HG03025 (cell line): Measurements from ENCODE around the gene DUSP7.

Experiments used
- ATAC-seq: cut with Tn5 transposase; IDR thresholded peaks from one replicate; pipeline ENCODE4 v1.9.1; 2021; ENCODE audit warnings: mild to moderate bottlenecking, moderate library complexity; ENCODE audit not compliant: unreplicated experiment, low FRiP score

The DUSP7 gene

DNA sequence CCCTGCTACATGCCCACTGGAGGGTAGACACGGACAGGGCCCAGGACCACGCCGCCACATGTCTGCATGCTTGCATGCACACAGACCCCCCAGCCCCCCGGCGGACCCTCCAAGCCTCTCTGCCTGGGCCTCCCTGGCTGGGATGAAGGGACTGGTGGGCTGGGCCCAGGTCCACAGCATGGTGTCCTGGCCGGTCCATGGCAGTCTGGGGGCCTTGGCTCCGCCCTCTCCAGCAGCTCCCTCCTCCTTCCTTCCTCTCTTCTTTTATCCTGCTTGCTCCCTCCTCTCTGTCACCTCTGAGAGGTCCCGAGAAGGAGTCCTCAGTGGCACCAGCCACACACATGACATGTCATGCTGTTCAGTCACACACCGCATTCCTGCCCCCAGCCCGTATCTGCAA is 24.5 kb downstream of the DUSP7 start:
- ATAC-seq = no peak

DNA sequence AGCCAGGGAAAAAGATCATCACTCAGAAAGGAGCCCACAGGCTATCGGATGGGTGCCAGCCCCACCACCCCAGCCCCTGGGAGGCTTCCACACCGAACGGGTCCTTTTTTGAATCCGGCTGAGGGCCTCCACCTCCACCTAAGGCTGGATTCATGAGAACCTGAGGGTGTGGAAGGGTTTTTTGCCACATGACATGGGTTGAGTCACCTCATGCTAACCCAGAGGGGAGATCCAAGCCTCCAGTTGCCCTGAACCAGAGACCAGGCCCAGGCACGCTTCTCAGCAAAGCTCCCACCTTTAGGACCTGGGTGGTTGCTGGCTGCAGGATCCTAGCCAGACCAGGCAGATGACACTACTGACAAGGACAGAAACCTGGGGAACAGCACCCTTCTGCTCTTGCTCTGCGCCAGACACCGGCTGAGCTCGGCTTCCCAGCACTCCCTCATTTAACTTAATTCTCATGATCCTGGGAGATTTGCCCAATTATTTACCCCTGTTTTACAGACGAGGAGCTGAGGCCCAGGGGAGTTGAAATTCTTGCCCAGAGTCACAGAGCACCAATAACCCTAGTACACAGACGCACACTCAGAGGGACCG is 25.6 kb downstream of the DUSP7 start:
- ATAC-seq = no peak

DNA sequence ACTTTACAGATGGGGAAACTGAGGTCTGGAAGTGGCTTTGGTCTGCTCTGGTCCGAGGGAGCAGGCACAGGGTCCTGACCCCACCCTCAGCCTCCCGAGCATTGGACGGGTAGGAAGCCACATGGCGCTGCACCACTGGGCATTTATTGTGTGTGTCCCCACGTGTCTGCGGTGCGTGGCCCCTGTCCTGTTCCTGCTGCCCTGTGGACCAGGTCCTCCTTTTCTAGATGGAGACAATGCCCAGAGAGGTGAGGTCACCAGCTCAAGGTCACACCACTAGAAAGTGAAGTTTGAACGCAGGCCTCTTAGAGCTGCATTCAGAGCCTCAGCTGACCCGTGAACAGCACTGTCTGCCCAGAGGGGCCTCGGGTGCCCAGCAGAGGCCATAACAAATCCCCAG is 26.8 kb downstream of the DUSP7 start:
- no peak for ATAC-seq

DNA sequence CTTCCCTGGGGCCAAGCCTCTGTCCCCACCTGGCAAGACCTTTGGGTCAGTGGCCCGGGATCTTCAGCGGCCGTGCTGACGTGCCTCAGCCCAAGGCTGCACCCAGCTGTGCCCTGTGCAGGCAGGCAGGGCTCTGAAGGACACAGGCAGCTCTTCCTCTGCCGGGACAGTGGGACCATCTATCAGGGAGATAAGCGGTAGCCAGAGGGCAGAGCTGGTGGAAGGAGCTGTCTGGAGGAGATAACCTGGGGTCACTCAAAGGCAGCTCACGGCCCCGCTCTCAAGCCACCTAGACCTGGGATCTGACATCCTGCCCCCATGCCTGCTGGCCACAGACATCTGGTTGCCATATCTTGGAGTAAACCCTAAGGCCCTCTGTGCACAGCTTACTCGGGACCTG is 27.3 kb downstream of the DUSP7 start:
- no peak for ATAC-seq

- no peak for ATAC-seq
Measured at GRCh38 chr3:52028572-52028971, 27.8 kb downstream of the DUSP7 start.

DNA sequence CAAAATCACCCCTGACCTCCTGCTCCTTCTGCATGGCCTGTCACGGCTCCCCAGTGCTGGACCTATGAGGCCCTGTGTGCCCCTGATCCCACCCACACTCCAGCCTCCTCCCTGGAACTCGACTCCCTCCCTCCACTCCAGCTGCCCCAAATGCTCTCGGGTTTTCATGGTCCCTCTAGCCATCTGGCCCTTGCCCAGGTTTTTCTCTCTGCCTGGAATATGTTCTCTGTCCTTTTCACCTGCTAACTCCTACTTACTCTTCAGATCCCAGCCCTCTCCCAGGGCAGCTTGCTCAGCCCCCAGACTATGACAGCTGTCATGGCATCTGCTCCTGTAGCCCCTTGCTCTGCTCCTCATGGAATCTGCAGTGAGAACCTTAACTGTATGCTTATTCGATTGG is 30.3 kb downstream of the DUSP7 start:
- no peak for ATAC-seq

- no peak for ATAC-seq
Measured at GRCh38 chr3:52025453-52025852, 30.9 kb downstream of the DUSP7 start.

- ATAC-seq = no peak
Measured at GRCh38 chr3:52024765-52025452, 31.5 kb downstream of the DUSP7 start.

DNA sequence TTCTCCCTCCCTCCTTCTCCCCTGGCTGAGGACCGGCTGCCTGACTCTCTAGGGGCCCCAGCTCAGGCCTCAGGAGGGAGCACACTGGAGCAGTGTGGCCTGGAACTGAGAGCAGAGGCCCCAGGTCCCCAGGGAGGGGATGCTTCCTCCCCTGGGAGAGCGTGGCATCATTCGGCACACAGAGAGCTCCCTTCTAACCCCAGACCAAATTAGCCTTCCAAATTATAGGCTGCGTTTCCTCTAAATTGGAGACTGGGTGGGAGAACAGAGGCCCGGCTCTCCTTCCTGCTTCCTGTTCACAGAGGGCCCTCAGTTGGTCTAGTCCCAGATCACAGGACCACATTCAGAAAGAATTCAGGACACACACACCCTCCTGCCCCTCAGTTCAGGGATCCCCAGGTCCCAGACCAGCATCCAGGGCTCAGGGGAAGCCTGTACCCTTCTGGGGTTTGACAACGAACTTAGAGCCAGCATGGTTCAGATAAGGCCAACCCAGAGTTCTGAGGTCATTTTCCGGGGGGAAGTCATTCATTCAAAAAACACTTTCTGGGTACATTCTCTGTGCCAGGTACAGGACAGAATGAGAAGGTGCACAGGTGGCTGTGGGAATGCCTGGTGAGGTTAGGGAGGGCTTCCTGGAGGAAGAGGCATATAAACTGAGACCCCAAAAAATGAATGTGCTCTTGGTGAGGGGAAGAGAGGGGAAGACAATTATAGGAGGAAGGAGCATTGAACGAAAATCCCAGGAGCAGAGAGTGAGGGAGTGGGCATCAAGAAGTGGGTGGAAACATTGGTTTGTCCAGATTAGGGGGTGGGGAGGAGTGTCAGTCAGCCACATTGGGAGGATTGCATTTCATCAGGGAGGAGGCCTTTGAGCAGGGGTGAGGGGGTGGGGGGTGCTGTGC is 32.3 kb downstream of the DUSP7 start:
- ATAC-seq = no peak

- ATAC-seq = no peak
Measured at GRCh38 chr3:52023101-52023770, 33.1 kb downstream of the DUSP7 start.

DNA sequence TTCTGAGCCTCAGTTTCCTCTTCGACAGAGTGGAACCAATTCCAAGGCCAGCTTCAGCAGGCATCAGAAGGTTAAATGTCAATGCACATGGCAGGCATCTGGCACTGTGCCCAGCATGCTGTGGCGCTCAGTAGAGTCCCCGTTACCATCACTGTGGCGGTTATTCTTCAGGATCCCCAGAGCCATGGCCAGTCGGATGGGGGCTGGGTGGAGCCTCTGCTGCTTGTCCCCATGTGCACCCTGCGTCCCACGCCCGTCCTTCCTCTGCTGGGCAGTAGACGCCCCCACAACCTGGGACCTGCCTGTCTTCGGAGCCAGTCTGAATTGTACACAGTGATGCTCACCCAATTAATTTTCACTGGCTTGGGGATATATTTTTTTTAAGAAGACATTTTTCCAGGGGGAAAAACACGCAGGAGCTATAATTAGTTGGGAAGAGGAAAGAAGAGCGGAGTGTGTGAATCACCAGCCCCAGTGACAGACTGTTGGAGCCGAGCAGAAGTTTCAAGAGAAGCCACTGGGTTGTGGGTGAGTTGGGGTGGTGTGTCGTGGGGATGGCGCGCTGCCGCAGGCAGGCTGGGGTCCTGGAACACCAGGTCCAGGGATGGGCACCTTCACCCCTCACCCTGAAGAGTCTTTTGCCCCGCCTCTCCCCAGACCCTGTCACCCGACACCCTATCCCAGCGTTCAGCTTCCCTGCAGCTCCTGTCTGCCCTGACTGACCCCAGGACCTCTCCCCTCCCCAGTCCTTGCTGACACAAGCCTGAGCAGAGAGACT is 33.9 kb downstream of the DUSP7 start:
- no peak for ATAC-seq

- no peak for ATAC-seq
Measured at GRCh38 chr3:52021489-52022268, 34.7 kb downstream of the DUSP7 start.

GRCh38 chr3:52020796-52021195 is 35.6 kb downstream of the DUSP7 start:
- no peak for ATAC-seq

DNA sequence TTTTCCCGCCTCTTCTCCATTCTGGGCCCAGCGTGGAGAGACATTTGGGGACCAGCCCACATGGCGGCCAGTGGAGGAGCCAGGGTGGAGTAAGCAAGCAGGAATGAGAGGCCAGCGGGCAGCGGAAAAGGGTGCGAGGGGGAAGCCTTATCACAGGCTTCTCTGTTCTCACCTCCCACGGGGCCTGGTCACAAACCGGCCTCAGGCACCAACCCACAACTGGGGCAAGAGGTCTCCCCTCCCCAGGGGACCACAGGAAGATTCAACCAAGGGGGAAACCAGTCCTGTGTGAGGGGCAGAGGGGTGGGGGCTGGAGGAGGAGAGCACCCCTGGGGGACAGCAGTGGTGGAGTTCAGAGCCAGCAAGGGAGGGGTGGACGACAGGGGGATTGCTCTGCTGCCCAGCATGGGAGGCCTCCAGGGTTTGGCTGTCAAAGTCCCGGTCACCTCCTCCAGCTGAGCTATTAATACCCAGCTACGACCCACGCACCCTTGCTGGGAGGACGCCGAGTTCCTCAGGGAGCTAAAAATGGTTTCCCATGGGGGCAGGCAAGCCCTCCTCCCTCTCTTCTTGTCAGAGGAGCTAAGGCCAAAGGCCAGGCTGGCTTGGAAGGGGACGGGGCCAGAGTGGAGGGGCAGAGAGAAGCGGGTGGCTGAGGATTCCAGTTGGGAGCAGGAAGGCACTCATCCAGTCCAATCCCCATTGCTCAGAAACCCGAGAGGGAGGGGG is 36.9 kb downstream of the DUSP7 start:
- no peak for ATAC-seq

DNA sequence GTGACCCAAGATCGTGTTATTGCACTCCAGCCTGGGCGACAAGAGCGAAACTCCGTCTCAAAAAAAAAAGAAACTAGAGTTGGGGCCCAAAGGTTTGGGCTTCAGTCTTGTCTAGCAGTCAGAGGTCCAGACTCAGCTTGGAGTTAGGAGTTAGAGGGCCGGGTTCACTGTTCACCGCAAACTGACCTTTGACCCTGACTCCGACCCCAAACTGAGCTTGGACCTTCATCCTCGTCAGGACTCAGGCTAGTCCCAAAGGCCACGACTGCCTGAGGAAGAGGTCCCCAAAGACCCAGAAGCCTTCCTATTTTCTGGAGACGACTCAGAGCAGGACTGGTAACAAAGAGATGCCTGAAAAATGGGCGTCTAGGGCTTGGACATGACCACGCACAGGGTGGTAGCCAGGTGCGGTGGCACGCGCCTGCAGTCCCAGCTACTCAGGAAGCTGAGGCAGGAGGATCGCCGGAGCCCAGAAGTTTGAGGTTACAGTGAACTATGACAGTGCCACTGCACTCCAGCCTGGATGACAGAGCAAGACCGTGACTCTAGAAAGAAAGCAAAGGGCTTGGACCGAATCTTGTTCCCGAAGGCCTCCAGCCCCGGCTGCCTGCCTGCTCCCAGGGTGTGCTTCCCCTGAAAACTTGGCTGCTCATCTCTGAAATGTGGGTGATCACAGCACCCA is 37.9 kb downstream of the DUSP7 start:
- no peak for ATAC-seq

- no peak for ATAC-seq
Measured at GRCh38 chr3:52017586-52017985, 38.8 kb downstream of the DUSP7 start.

DNA sequence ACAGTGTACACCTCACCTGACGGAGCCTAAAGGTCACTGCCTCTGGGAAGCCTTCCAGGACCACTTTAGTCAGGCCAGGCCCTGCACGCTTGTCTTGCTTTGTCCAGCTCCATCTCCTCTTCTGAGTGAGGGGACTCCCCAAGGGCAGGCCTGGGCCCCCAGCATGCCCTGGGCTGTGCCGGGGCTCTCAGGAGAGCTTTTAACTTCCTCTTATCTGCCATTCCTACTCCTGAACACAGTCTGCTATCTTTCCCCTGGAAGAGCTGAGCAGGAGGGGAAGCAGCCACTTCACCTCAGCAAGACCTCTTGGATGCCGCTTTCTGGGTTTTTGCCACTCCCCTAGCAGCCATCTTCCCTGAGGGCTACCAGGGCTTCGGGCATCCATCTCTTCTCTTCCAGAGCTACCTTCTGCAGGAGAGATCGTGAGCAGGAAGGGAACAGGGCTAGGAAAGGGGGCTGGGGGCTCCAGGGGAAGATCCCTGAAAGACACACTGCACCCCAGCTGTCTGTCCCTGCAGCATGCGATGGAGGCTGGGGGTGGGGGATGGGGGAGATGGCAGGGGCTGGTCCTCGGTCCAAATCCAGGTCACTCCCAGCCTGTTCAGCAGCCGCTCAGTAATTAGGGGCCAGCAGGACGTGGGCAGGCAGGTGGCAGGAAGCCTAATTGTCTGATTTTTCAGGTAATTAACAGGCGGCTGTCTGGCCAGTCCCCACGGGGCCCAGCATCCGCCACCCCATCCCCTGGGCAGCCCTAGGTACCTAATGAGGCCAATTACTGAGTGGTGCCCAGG is 40.7 kb downstream of the DUSP7 start:
- no peak for ATAC-seq
